ENCODE data around the gene RAPGEF4.

- TF ChIP-seq CTCF (IDR thresholded peaks at IDR 0.05) (no peak), POLR2A (IDR thresholded peaks at IDR 0.05) (no peak)
Observed at GRCh38 chr2:173028671-173029070, 293.0 kb downstream of the RAPGEF4 start.

All from stomach (tissue), 4 donors.